ENCODE results near the gene PTPRT.

PTPRT gene

GRCh38 chr20:42963796-42964195 is 225.9 kb downstream of the PTPRT start:
- TF ChIP-seq GLI4 (tag by site-specific recombination; IDR thresholded peaks at IDR 0.05) (no peak), ZNF510 (tag by site-specific recombination; IDR thresholded peaks at IDR 0.05; ENCODE audit: insufficient replicate concordance) (no peak), ZNF354C (tag by site-specific recombination; IDR thresholded peaks at IDR 0.05; ENCODE audit: borderline replicate concordance, low read depth) (no peak), SP2 (tag by site-specific recombination; IDR thresholded peaks at IDR 0.05) (no peak), ZNF239 (tag by site-specific recombination; IDR thresholded peaks at IDR 0.05) (no peak), ZNF423 (tag by site-specific recombination; IDR thresholded peaks at IDR 0.05) (no peak), ZNF174 (tag by site-specific recombination; IDR thresholded peaks at IDR 0.05) (no peak), ZNF76 (tag by site-specific recombination; IDR thresholded peaks at IDR 0.05; ENCODE audit: borderline replicate concordance, low read depth) (no peak), ZNF350 (tag by site-specific recombination; IDR thresholded peaks at IDR 0.05) (no peak), ZSCAN4 (tag by site-specific recombination; IDR thresholded peaks at IDR 0.05) (no peak)
- Histone ChIP-seq H3K27ac (ENCODE audit: extremely low read depth, low read depth, low read length) (no peak overlapping the region), H3K9me3 (ENCODE audit: control insufficient read depth, insufficient read depth, low read depth, low read length) (no peaks in the 10 kb centered on the region), H3K4me3 (ENCODE audit: low read depth, low read length) (no peak overlapping the region), H3K4me1 (ENCODE audit: control insufficient read depth, insufficient read depth, low read length) (no peaks in the 10 kb centered on the region), H3K36me3 (ENCODE audit: control insufficient read depth in 2 of 2, insufficient read depth in 1 of 2, low read length in 2 of 2) (no peaks in the 10 kb centered on the region)
- ChIA-PET CTCF (no interaction called here), POLR2A (no interaction called here)

GRCh38 chr20:42961771-42962170 is 227.9 kb downstream of the PTPRT start:
- Histone ChIP-seq H3K4me1 (ENCODE audit: control insufficient read depth, insufficient read depth, low read length) (no peaks in the 10 kb centered on the region), H3K9me3 (ENCODE audit: control insufficient read depth, insufficient read depth, low read depth, low read length) (no peaks in the 10 kb centered on the region), H3K36me3 (ENCODE audit: control insufficient read depth in 2 of 2, insufficient read depth in 1 of 2, low read length in 2 of 2) (no peaks in the 10 kb centered on the region), H3K27ac (ENCODE audit: extremely low read depth, low read depth, low read length) (no peak overlapping the region), H3K4me3 (ENCODE audit: low read depth, low read length) (no peak overlapping the region)
- ChIA-PET POLR2A (no interaction called here), CTCF (no interaction called here)
- TF ChIP-seq ZNF16 (tag by site-specific recombination; IDR thresholded peaks at IDR 0.05; ENCODE audit: low read depth) (no peak), ZFP3 (tag by site-specific recombination; IDR thresholded peaks at IDR 0.05; ENCODE audit: low read depth) (no peak), ZIC2 (tag by site-specific recombination; IDR thresholded peaks at IDR 0.05) (no peak)

- no peaks in the 10 kb centered on the region for H3K4me1 ChIP-seq (ENCODE audit: control insufficient read depth, insufficient read depth, low read length)
- CTCF ChIA-PET = no interaction called here
Measured at GRCh38 chr20:42959996-42960395, 229.7 kb downstream of the PTPRT start.

More at GRCh38 chr20:42959996-42960395, 229.7 kb downstream of the PTPRT start:
- H3K36me3 ChIP-seq (ENCODE audit: control insufficient read depth in 2 of 2, insufficient read depth in 1 of 2, low read length in 2 of 2) = no peaks in the 10 kb centered on the region
- no peak overlapping the region for H3K27ac ChIP-seq (ENCODE audit: extremely low read depth, low read depth, low read length)
- no peak overlapping the region for H3K4me3 ChIP-seq (ENCODE audit: low read depth, low read length)
- POLR2A ChIA-PET = no interaction called here
- no peaks in the 10 kb centered on the region for H3K9me3 ChIP-seq (ENCODE audit: control insufficient read depth, insufficient read depth, low read depth, low read length)
- TF ChIP-seq ZNF768 (tag by site-specific recombination; IDR thresholded peaks at IDR 0.05) = no peak
- no peak for TF ChIP-seq ZIC2 (tag by site-specific recombination; IDR thresholded peaks at IDR 0.05)
- TF ChIP-seq PRDM2 (tag by site-specific recombination; IDR thresholded peaks at IDR 0.05; ENCODE audit: borderline replicate concordance) = no peak
- TF ChIP-seq PBX3 (CRISPR knock-in tag; IDR thresholded peaks at IDR 0.05) = no peak
- no peak for TF ChIP-seq ATF2 (tag by site-specific recombination; IDR thresholded peaks at IDR 0.05; ENCODE audit: low read depth)
- TF ChIP-seq GLIS2 (tag by site-specific recombination; IDR thresholded peaks at IDR 0.05) = no peak
- TF ChIP-seq PRDM6 (tag by site-specific recombination; IDR thresholded peaks at IDR 0.05) = no peak
- no peak for TF ChIP-seq YY2 (tag by site-specific recombination; IDR thresholded peaks at IDR 0.05)
- TF ChIP-seq ZNF155 (tag by site-specific recombination; IDR thresholded peaks at IDR 0.05) = no peak
